Esophagus muscularis mucosa (tissue), 4 donors: ENCODE data around the gene CD84.

ENCODE experiments used
- EP300 ChIP-seq: sonication (generic); formaldehyde crosslinking; IDR thresholded peaks from one replicate; pipeline ENCODE4 v1.6.1; 2017; ENCODE audit warnings: antibody characterized with exemption
- POLR2AphosphoS5 ChIP-seq, 2 donors: sonication (generic); formaldehyde crosslinking; IDR thresholded peaks; one replicate each; pipeline ENCODE4 v1.6.1; 2017; ENCODE audit warnings: antibody characterized with exemption in 2 of 2
- TF ChIP-seq, protein P1 (sequence below), 3 experiments: fragments of 200-600 bp in 2 of 3; fragments of 450-650 bp in 1 of 3; sonication (generic) in 2 of 3; IDR thresholded peaks; one replicate each; pipeline ENCODE4 v1.5.1; 2017 to 2019; ENCODE audit warnings: antibody characterized with exemption in 3 of 3, mild to moderate bottlenecking in 2 of 3, moderate library complexity in 1 of 3

DNA sequence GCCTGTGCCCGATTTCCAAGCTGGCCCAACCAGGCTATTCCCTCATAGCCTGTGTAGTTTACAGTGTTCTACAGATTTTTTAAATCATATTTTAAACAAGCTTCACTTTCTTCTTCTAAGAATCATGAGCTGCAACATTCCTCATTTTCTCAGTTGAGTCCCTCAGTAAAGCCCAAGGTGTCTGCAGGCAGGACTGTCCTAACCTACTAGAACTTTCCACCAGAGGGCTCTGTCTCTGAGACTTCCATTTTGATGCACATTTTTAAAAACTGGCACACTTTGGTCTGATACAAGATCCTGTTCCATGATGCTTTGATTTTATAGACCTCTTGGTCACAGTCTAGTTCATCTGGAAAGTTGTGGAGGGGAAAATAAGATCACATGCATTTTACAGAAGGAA lies 34.6 kb downstream of the CD84 start:
- TF ChIP-seq, protein P1, sequence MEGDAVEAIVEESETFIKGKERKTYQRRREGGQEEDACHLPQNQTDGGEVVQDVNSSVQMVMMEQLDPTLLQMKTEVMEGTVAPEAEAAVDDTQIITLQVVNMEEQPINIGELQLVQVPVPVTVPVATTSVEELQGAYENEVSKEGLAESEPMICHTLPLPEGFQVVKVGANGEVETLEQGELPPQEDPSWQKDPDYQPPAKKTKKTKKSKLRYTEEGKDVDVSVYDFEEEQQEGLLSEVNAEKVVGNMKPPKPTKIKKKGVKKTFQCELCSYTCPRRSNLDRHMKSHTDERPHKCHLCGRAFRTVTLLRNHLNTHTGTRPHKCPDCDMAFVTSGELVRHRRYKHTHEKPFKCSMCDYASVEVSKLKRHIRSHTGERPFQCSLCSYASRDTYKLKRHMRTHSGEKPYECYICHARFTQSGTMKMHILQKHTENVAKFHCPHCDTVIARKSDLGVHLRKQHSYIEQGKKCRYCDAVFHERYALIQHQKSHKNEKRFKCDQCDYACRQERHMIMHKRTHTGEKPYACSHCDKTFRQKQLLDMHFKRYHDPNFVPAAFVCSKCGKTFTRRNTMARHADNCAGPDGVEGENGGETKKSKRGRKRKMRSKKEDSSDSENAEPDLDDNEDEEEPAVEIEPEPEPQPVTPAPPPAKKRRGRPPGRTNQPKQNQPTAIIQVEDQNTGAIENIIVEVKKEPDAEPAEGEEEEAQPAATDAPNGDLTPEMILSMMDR (IDR thresholded peaks at IDR 0.05), result peak in 1 of 3 experiments; percentile 4
- TF ChIP-seq POLR2AphosphoS5 (IDR thresholded peaks at IDR 0.05), result no peak
- TF ChIP-seq EP300, result no peak
